K562 (cell line): ENCODE results near the gene MTMR10.

ENCODE experiments used
- CHD2 ChIP-seq: IDR thresholded peaks from 2 replicates; pipeline ENCODE4 v1.6.1; 2011; ENCODE audit warnings: low read depth, low read length
- CTCF ChIP-seq, 3 experiments: IDR thresholded peaks in 2 of 3; conservative IDR thresholded peaks in 1 of 3; 2 replicates each; pipeline ENCODE4 v1.5.1; 2011 to 2012; ENCODE audit warnings: low read length in 3 of 3, mild to moderate bottlenecking in 3 of 3, control low read depth in 2 of 3, improper control_type of control experiment in 1 of 3, inconsistent platforms in 1 of 3, low read depth in 1 of 3, mixed read lengths in 1 of 3, moderate library complexity in 1 of 3; ENCODE audit not compliant: insufficient read depth in 2 of 3
- E2F1 ChIP-seq: sonication (generic); formaldehyde crosslinking; IDR thresholded peaks from 2 replicates; pipeline ENCODE4 v1.8.1; 2023; ENCODE audit warnings: mild to moderate bottlenecking, missing genetic modification reagents, moderate library complexity
- GATAD2B ChIP-seq: fragments of 450-650 bp; IDR thresholded peaks from 2 replicates; pipeline ENCODE4 v1.6.1; 2017; ENCODE audit warnings: mild to moderate bottlenecking, borderline replicate concordance
- JUN ChIP-seq, 2 experiments: sonication (generic) in 1 of 2; formaldehyde crosslinking in 1 of 2; IDR thresholded peaks; 2 replicates each; pipeline versions ENCODE4 v1.6.1 to v1.8.0; 2012 to 2022; ENCODE audit warnings: borderline replicate concordance in 2 of 2, mild to moderate bottlenecking in 2 of 2, improper control_type of control experiment in 1 of 2, low read depth in 1 of 2, low read length in 1 of 2, missing genetic modification reagents in 1 of 2
- JUND ChIP-seq, 2 experiments: IDR thresholded peaks; 2 replicates in 1 of 2; 3 replicates in 1 of 2; pipeline ENCODE4 v1.6.1; 2011; ENCODE audit warnings: borderline replicate concordance in 2 of 2, low read depth in 2 of 2, low read length in 2 of 2, improper control_type of control experiment in 1 of 2, missing biosample characterization in 1 of 2, missing genetic modification characterization in 1 of 2, missing genetic modification reagents in 1 of 2
- MEF2A ChIP-seq: IDR thresholded peaks from 2 replicates; pipeline ENCODE4 v1.6.1; 2011; ENCODE audit warnings: low read depth, mild to moderate bottlenecking, low read length, moderate library complexity; ENCODE audit not compliant: control insufficient read depth
- MXI1 ChIP-seq: IDR thresholded peaks from 2 replicates; pipeline ENCODE4 v1.6.1; 2011; ENCODE audit warnings: low read depth, mild to moderate bottlenecking, improper control_type of control experiment, low read length
- ZFP91 ChIP-seq: sonication (generic); formaldehyde crosslinking; IDR thresholded peaks from 2 replicates; pipeline ENCODE4 v1.8.0; 2022; ENCODE audit warnings: mild to moderate bottlenecking, missing genetic modification reagents
- ZNF589 ChIP-seq: fragments of 200-800 bp; sonication (Bioruptor generic); IDR thresholded peaks from 2 replicates; pipeline ENCODE4 v1.6.1; 2016; ENCODE audit warnings: low read depth, missing genetic modification characterization, missing compliant biosample characterization

GRCh38 chr15:31023841-31024240 is 32.4 kb upstream of the MTMR10 start:
- no peak for TF ChIP-seq JUND (IDR thresholded peaks at IDR 0.05; ENCODE audit: borderline replicate concordance, low read depth, low read length)
- no peak for TF ChIP-seq JUND (tag; IDR thresholded peaks at IDR 0.05; ENCODE audit: borderline replicate concordance, low read depth, low read length)
- TF ChIP-seq JUN (IDR thresholded peaks at IDR 0.05; ENCODE audit: borderline replicate concordance, low read depth, low read length) = no peak
- no peak for TF ChIP-seq JUN (CRISPR knock-in tag; IDR thresholded peaks at IDR 0.05; ENCODE audit: borderline replicate concordance)
- no peak for TF ChIP-seq CTCF (IDR thresholded peaks at IDR 0.05 in 2 of 3, conservative IDR thresholded peaks at IDR 0.05 in 1 of 3; ENCODE audit: insufficient read depth in 2 of 3, low read depth in 1 of 3, low read length in 3 of 3)
- TF ChIP-seq MEF2A = no peak
- TF ChIP-seq CHD2 = no peak
- no peak for TF ChIP-seq ZFP91 (CRISPR knock-in tag)
- no peak for TF ChIP-seq E2F1 (CRISPR knock-in tag)
- no peak for TF ChIP-seq ZNF589
- TF ChIP-seq MXI1 = no peak
- TF ChIP-seq GATAD2B = no peak
